Measurements from ENCODE around the gene MS4A4E. TPM values are rescaled to one million over a fixed set of nuclear protein-coding genes. Genes with fewer than 3 reads are reported as not detected.
A peak's percentile ranks its signal among the peaks of the same experiment; 100 is the strongest.

Gene MS4A4E
- total RNA-seq, 1 experiment from 2014 or later, result not detected

- no peaks in the 10 kb centered on the region for H3K4me1 ChIP-seq (replicated peaks; ENCODE audit: insufficient read depth)
- H2AFZ ChIP-seq, result no peak overlapping the region
- ChIA-PET POLR2A (ENCODE audit: unreplicated experiment) (no interaction called here), CTCF (no interaction called here)
- BruUV-seq (replicated peaks), result no TSS peak
- DNase-seq, result no peak
- no peaks in the 10 kb centered on the region for H4K20me1 ChIP-seq (ENCODE audit: insufficient read depth)
- no peak for TF ChIP-seq EZH2 (IDR thresholded peaks at IDR 0.05; ENCODE audit: low read depth)
- TF ChIP-seq CTCF (conservative IDR thresholded peaks at IDR 0.05), result no peak
- H3K9me2 ChIP-seq (ENCODE audit: insufficient read depth), result 0 out of 2 replicates have a peak, but pooled peaks cover 3% of the 10 kb centered on the region
- H3K4me2 ChIP-seq, result no peak overlapping the region
- no peaks in the 10 kb centered on the region for H3K9me3 ChIP-seq (ENCODE audit: insufficient read depth, low read depth)
- H3K79me2 ChIP-seq (ENCODE audit: low read depth), result no peaks in the 10 kb centered on the region
- no peaks in the 10 kb centered on the region for H3F3A ChIP-seq (ENCODE audit: insufficient read depth, low read depth)
- no peaks in the 10 kb centered on the region for H3K27me3 ChIP-seq (ENCODE audit: insufficient read depth, low read depth)
- intact Hi-C loops (cut with micrococcal nuclease; ENCODE audit: unreplicated experiment), result no loop called here
- no peak overlapping the region for H3K4me3 ChIP-seq
- H3K27ac ChIP-seq, result no peak overlapping the region
- H3K36me3 ChIP-seq (ENCODE audit: low read depth), result no peaks in the 10 kb centered on the region
Measured at GRCh38 chr11:60274416-60274815, 31.5 kb upstream of the MS4A4E start.

- Histone ChIP-seq H3K27me3 (ENCODE audit: insufficient read depth, low read depth) (peaks cover 23% of the 10 kb centered on the region; the same call in 1 of the 2 replicates), H3K9me2 (ENCODE audit: insufficient read depth) (no peaks in the 10 kb centered on the region), H3K9me3 (ENCODE audit: insufficient read depth, low read depth) (0 out of 2 replicates have a peak, but pooled peaks cover under 1% of the 10 kb centered on the region), H3K4me2 (no peak overlapping the region), H3F3A (ENCODE audit: insufficient read depth, low read depth) (no peaks in the 10 kb centered on the region), H3K27ac (no peak overlapping the region), H3K36me3 (ENCODE audit: low read depth) (no peaks in the 10 kb centered on the region), H3K4me1 (replicated peaks; ENCODE audit: insufficient read depth) (no peaks in the 10 kb centered on the region), H3K4me3 (no peak overlapping the region), H2AFZ (no peak overlapping the region), H3K79me2 (ENCODE audit: low read depth) (no peaks in the 10 kb centered on the region), H4K20me1 (ENCODE audit: insufficient read depth) (no peaks in the 10 kb centered on the region)
- no peak for TF ChIP-seq EZH2 (IDR thresholded peaks at IDR 0.05; ENCODE audit: low read depth)
- peak; percentile 91 for TF ChIP-seq CTCF (conservative IDR thresholded peaks at IDR 0.05)
- peak in 1 of 2 experiments; percentile 22 for DNase-seq
- BruUV-seq (replicated peaks), result no TSS peak
- intact Hi-C loops (cut with micrococcal nuclease; ENCODE audit: unreplicated experiment), result loop anchor here (1.0 to 5.0 kb wide), 2 partner anchors 221 to 352 kb away; no protein-coding TSS in a partner anchor
- POLR2A ChIA-PET (ENCODE audit: unreplicated experiment), result no interaction called here
- CTCF ChIA-PET, result interaction anchor here (0.6 kb wide), 1 partner anchor 156 kb away, joined by 7 read pairs; no protein-coding TSS in a partner anchor
Measured at GRCh38 chr11:60265373-60266214, 22.7 kb upstream of the MS4A4E start.

- Histone ChIP-seq H3K27me3 (ENCODE audit: insufficient read depth, low read depth) (peaks cover 23% of the 10 kb centered on the region; the same call in 1 of the 2 replicates), H3K4me2 (no peak overlapping the region), H3K27ac (no peak overlapping the region), H4K20me1 (ENCODE audit: insufficient read depth) (no peaks in the 10 kb centered on the region), H3K79me2 (ENCODE audit: low read depth) (no peaks in the 10 kb centered on the region), H3K9me2 (ENCODE audit: insufficient read depth) (no peaks in the 10 kb centered on the region), H3K9me3 (ENCODE audit: insufficient read depth, low read depth) (0 out of 2 replicates have a peak, but pooled peaks cover 3% of the 10 kb centered on the region), H3K4me3 (no peak overlapping the region), H2AFZ (no peak overlapping the region), H3K36me3 (ENCODE audit: low read depth) (no peaks in the 10 kb centered on the region), H3F3A (ENCODE audit: insufficient read depth, low read depth) (no peaks in the 10 kb centered on the region), H3K4me1 (replicated peaks; ENCODE audit: insufficient read depth) (no peaks in the 10 kb centered on the region)
- ChIA-PET CTCF (no interaction called here), POLR2A (ENCODE audit: unreplicated experiment) (no interaction called here)
- no peak for DNase-seq
- TF ChIP-seq EZH2 (IDR thresholded peaks at IDR 0.05; ENCODE audit: low read depth) (no peak), CTCF (conservative IDR thresholded peaks at IDR 0.05) (no peak)
- intact Hi-C loops (cut with micrococcal nuclease; ENCODE audit: unreplicated experiment), result loop anchor here (1.0 to 5.0 kb wide), 2 partner anchors 222 to 353 kb away; no protein-coding TSS in a partner anchor
- no TSS peak for BruUV-seq (replicated peaks)
Measured at GRCh38 chr11:60264644-60265043, 21.7 kb upstream of the MS4A4E start.

Measured in PC-9 (cell line).